ENCODE data around the gene KLHL3. TPM values are rescaled to one million over a fixed set of nuclear protein-coding genes. Genes with fewer than 3 reads are reported as not detected.

The KLHL3 gene
- total and polyA plus RNA-seq, 2 donors (not counting 3 experiments of a cell fraction or from before 2014, with no cell fraction given), result 8.8 to 13.6 TPM

DNA sequence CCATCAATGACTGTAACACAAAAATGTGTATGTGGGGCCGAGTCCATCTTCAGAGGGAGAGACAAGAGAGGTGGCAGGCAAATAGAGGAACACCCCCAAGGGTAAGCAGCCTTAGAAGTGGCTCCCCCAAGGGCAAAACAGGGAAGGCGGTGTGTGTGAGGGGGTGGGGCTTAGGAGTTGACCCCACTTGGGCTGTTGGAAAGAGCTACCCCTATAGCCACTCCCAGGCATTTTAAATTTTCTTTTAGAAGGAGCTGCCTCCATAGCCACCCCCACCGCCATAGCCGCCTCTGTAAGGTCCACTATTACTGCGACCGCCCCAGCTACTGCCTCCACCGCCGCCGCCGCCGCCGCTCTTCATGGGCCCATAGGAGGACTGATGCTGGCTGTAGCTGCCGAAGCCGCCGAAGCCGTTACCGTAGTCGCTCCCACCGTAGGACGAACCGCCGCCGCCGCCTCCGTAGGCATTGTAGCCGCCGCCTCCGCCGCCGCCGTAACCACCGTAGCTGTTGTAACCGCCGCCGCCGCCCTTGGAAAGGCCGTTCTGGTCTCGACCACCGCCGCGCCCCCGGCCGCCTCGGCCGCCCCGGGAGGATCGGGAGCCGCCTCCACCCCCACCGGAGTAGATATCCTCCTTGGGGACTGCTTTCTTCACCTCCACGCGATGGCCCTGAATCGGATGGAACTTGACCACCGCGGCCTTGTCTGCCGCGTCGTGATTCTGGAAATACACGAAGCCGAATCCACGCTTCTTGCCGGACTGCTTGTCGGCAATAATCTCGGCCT lies 17.2 kb upstream of the KLHL3 start:
- Histone ChIP-seq H3K9me1 (replicated peaks; ENCODE audit: control insufficient read depth, extremely low read depth, insufficient read depth, low read length) (no peaks in the 10 kb centered on the region), H2AFZ (ENCODE audit: low read depth, low read length) (no peak overlapping the region), H3K27ac (ENCODE audit: insufficient read depth, low read depth, low read length) (peak overlapping the region; percentile 92), H3K79me2 (ENCODE audit: control insufficient read depth, insufficient read depth, low read length) (peaks cover 40% of the 10 kb centered on the region), H3K9me3 (replicated peaks; ENCODE audit: control insufficient read depth, insufficient read depth, low read length) (no peaks in the 10 kb centered on the region), H3K4me3 (replicated peaks in 1 of 3; ENCODE audit: insufficient read depth in 1 of 3, low read depth in 1 of 3, low read length in 3 of 3) (peak overlapping the region; percentile 88 to 99 (median 94)), H4K20me1 (replicated peaks; ENCODE audit: control insufficient read depth, extremely low read depth, insufficient read depth, low read length) (peaks cover 28% of the 10 kb centered on the region), H3K36me3 (ENCODE audit: control insufficient read depth in 2 of 2, extremely low read depth in 1 of 2, insufficient read depth in 2 of 2, low read length in 2 of 2) (peaks cover 0 to 4% of the 10 kb centered on the region in 2 experiments), H3K4me2 (ENCODE audit: insufficient read depth, low read length) (peak overlapping the region; percentile 100), H3K27me3 (ENCODE audit: control insufficient read depth in 2 of 2, insufficient read depth in 2 of 2, low read length in 2 of 2) (no peaks in the 10 kb centered on the region), H3K9ac (replicated peaks; ENCODE audit: extremely low read depth, insufficient read depth, low read length) (peak overlapping the region; percentile 93), H3K4me1 (ENCODE audit: control insufficient read depth, extremely low read depth, insufficient read depth, low read length) (peaks cover 18% of the 10 kb centered on the region)
- TF ChIP-seq, protein P1, sequence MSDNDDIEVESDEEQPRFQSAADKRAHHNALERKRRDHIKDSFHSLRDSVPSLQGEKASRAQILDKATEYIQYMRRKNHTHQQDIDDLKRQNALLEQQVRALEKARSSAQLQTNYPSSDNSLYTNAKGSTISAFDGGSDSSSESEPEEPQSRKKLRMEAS (IDR thresholded peaks at IDR 0.05; ENCODE audit: insufficient read depth, insufficient read length), result no peak
- TF ChIP-seq JUN (IDR thresholded peaks at IDR 0.05; ENCODE audit: borderline replicate concordance, insufficient read depth, insufficient read length, low read depth) (no peak), FOS (IDR thresholded peaks at IDR 0.05; ENCODE audit: borderline replicate concordance, insufficient read depth, low read length) (no peak), POLR2A (IDR thresholded peaks at IDR 0.05; ENCODE audit: low read depth, low read length) (no peak), EZH2 (IDR thresholded peaks at IDR 0.05; ENCODE audit: borderline replicate concordance, low read depth, low read length, severe bottlenecking) (no peak), MYC (IDR thresholded peaks at IDR 0.05; ENCODE audit: low read depth, low read length) (no peak), GATA2 (IDR thresholded peaks at IDR 0.05; ENCODE audit: insufficient read depth, insufficient read length, low read depth, low read length) (no peak), POLR2AphosphoS5 (IDR thresholded peaks at IDR 0.05; ENCODE audit: insufficient read depth, low read depth, low read length) (no peak)
- TF ChIP-seq, protein P2, sequence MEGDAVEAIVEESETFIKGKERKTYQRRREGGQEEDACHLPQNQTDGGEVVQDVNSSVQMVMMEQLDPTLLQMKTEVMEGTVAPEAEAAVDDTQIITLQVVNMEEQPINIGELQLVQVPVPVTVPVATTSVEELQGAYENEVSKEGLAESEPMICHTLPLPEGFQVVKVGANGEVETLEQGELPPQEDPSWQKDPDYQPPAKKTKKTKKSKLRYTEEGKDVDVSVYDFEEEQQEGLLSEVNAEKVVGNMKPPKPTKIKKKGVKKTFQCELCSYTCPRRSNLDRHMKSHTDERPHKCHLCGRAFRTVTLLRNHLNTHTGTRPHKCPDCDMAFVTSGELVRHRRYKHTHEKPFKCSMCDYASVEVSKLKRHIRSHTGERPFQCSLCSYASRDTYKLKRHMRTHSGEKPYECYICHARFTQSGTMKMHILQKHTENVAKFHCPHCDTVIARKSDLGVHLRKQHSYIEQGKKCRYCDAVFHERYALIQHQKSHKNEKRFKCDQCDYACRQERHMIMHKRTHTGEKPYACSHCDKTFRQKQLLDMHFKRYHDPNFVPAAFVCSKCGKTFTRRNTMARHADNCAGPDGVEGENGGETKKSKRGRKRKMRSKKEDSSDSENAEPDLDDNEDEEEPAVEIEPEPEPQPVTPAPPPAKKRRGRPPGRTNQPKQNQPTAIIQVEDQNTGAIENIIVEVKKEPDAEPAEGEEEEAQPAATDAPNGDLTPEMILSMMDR (IDR thresholded peaks at IDR 0.05; ENCODE audit: extremely low read depth in 1 of 2, insufficient read depth in 1 of 2, low read depth in 1 of 2, low read length in 2 of 2), result no peak
- ChIA-PET POLR2A (interaction anchor here (0.9 to 1.3 kb wide), 3 partner anchors 13 to 137 kb away, joined by 3 to 5 read pairs (median 4); partner anchors contain the start of gene PKD2L2), CTCF (interaction anchor here (0.6 to 2.1 kb wide), 10 partner anchors 10 to 380 kb away, joined by 3 to 17 read pairs (median 4); partner anchors contain the start of genes FAM13B and KLHL3)
- BruUV-seq (replicated peaks), result TSS peak; percentile 36
- DNase-seq (ENCODE audit: low read depth, low spot score), result peak; percentile 38
- no peak for FAIRE-seq
- intact Hi-C loops (cut with micrococcal nuclease), result loop anchor here (1.0 to 5.0 kb wide), 5 partner anchors 16 to 380 kb away; partner anchors contain the start of gene KLHL3
- dilution Hi-C loops (cut with MboI; ENCODE audit: extremely low pct_ligation_motif_present, low sequenced_read_pairs), result loop anchor here (25.0 kb wide), 1 partner anchor 91 kb away; no protein-coding TSS in a partner anchor

All from endothelial cell of umbilical vein (primary cell).